K562 (cell line): ENCODE data around the gene MYCL. TPM values are rescaled to one million over a fixed set of nuclear protein-coding genes. Genes with fewer than 3 reads are reported as not detected.

ENCODE experiments used
- ATAC-seq: fragments of 200-7000 bp; cut with Tn5 transposase; 3 replicates; pipeline ENCODE4 v1.9.1; 2020; ENCODE audit warnings: moderate library complexity
- BruUV-seq: library from RNA; stranded (reverse); fragments of 400-500 nt; replicated peaks from 2 replicates; lab custom pipeline; 2021; lab: Mats Ljungman, UMichigan
- CTCF ChIA-PET: fragments of 300-600 bp; formaldehyde crosslinking; extraction: SDS; loops from one replicate; lab custom pipeline; 2021; ENCODE audit warnings: low intra/inter-chr PET ratio; lab: Yijun Ruan, JAX
- POLR2A ChIA-PET: fragments of 300-600, 350-650 bp; sonication (Branson Sonifier 250); formaldehyde crosslinking; extraction: SDS; loops from one replicate; lab custom pipeline; 2021; ENCODE audit warnings: antibody characterized with exemption, inconsistent platforms; lab: Yijun Ruan, JAX
- DNase-seq, 4 experiments: peaks; one replicate each; pipeline versions ENCODE4 v3.0.0 to v3.0.0-alpha.2; 2011 to 2018; ENCODE audit warnings: low spot score in 3 of 4, mixed read lengths in 3 of 4; ENCODE audit errors: extremely low read depth in 1 of 4
- FAIRE-seq: peaks from 2 replicates; lab custom pipeline; 2011; peaks lifted over from hg19 to GRCh38; lab: Jason Lieb, UNC
- H2AFZ ChIP-seq: 2 replicates; pipeline ENCODE4 v1.6.0; 2011; ENCODE audit warnings: low read depth, low read length, control low read depth, inconsistent platforms
- H3K27ac ChIP-seq: fragments of 200-600 bp; 3 replicates; pipeline ENCODE4 v1.8.0; 2011; ENCODE audit warnings: low read depth, mild to moderate bottlenecking, control low read depth, inconsistent platforms, low read length, moderate library complexity, mixed read lengths; ENCODE audit errors: extremely low read depth
- H3K27me3 ChIP-seq, 2 experiments: fragments of 300-600 bp in 1 of 2; 2 replicates in 1 of 2; 3 replicates in 1 of 2; pipeline versions ENCODE4 v1.6.0 to v1.8.0; 2011; ENCODE audit warnings: inconsistent platforms in 2 of 2, low read length in 2 of 2, mild to moderate bottlenecking in 1 of 2, mixed read lengths in 1 of 2, moderate library complexity in 1 of 2; ENCODE audit not compliant: control insufficient read depth in 2 of 2, insufficient read depth in 2 of 2
- H3K36me3 ChIP-seq: fragments of 300-600 bp; 3 replicates; pipeline ENCODE4 v1.8.0; 2011; ENCODE audit warnings: mild to moderate bottlenecking, low read length, inconsistent platforms; ENCODE audit not compliant: control insufficient read depth, insufficient read depth
- H3K4me1 ChIP-seq, 2 experiments: fragments of 200-600 bp in 1 of 2; replicated peaks in 1 of 2; 2 replicates in 1 of 2; 3 replicates in 1 of 2; pipeline versions ENCODE4 v1.5.1 to v1.8.0; 2011; ENCODE audit warnings: inconsistent platforms in 2 of 2, low read length in 2 of 2, mild to moderate bottlenecking in 1 of 2, mixed read lengths in 1 of 2, moderate library complexity in 1 of 2; ENCODE audit not compliant: control insufficient read depth in 2 of 2, insufficient read depth in 2 of 2
- H3K4me2 ChIP-seq: 2 replicates; pipeline ENCODE4 v1.6.1; 2011; ENCODE audit warnings: low read length, control low read depth, inconsistent platforms, mixed read lengths; ENCODE audit not compliant: insufficient read depth
- H3K4me3 ChIP-seq: fragments of 200-600 bp; sonication (generic), shearing (Covaris generic); 2 replicates; pipeline ENCODE4 v1.5.1; 2016; ENCODE audit warnings: control low read depth, inconsistent platforms
- H3K79me2 ChIP-seq: fragments of 200-600 bp; 3 replicates; pipeline ENCODE4 v1.8.0; 2011; ENCODE audit warnings: low read length, inconsistent platforms; ENCODE audit not compliant: control insufficient read depth, insufficient read depth
- H3K9ac ChIP-seq, 2 experiments: 2 replicates each; pipeline versions ENCODE4 v1.6.0 to v1.6.1; 2011; ENCODE audit warnings: low read depth in 2 of 2, low read length in 2 of 2, control low read depth in 1 of 2, inconsistent platforms in 1 of 2, mild to moderate bottlenecking in 1 of 2, mixed read lengths in 1 of 2; ENCODE audit not compliant: insufficient read depth in 1 of 2
- H3K9me1 ChIP-seq: one replicate; pipeline ENCODE4 v1.6.0; 2011; ENCODE audit warnings: inconsistent platforms, mild to moderate bottlenecking, low read length, moderate library complexity; ENCODE audit not compliant: control insufficient read depth, insufficient read depth
- H3K9me3 ChIP-seq: replicated peaks from 2 replicates; pipeline ENCODE4 v1.5.1; 2011; ENCODE audit warnings: low read depth, low read length, inconsistent platforms; ENCODE audit not compliant: control insufficient read depth, insufficient read depth
- H4K20me1 ChIP-seq: replicated peaks from 2 replicates; pipeline ENCODE4 v1.6.1; 2011; ENCODE audit warnings: low read length, inconsistent platforms, mixed read lengths; ENCODE audit not compliant: control insufficient read depth, insufficient read depth
- DPF2 ChIP-seq: fragments of 450-650 bp; IDR thresholded peaks from 2 replicates; pipeline ENCODE4 v1.6.1; 2016
- ESRRB ChIP-seq: fragments of 250-450 bp; sonication (Bioruptor Pico); IDR thresholded peaks from 2 replicates; pipeline ENCODE4 v1.5.0; 2020; ENCODE audit warnings: mild to moderate bottlenecking, moderate library complexity, borderline replicate concordance
- NR2F6 ChIP-seq: fragments of 450-650 bp; formaldehyde crosslinking; IDR thresholded peaks from 2 replicates; pipeline ENCODE4 v1.4.0; 2020; ENCODE audit warnings: mild to moderate bottlenecking
- ZBTB7A ChIP-seq: IDR thresholded peaks from 2 replicates; pipeline ENCODE4 v1.6.1; 2011; ENCODE audit warnings: low read depth, mild to moderate bottlenecking, low read length, moderate library complexity, borderline replicate concordance; ENCODE audit not compliant: control insufficient read depth
- ZNF699 ChIP-seq: fragments of 250-450 bp; sonication (Bioruptor Pico); IDR thresholded peaks from 2 replicates; pipeline ENCODE4 v1.8.0; 2021; ENCODE audit warnings: mild to moderate bottlenecking, moderate library complexity; ENCODE audit not compliant: insufficient replicate concordance
- WGBS: fragments of 100-300 bp; shearing (Covaris generic); methylation state at CpG from one replicate; pipeline ENCODE4 v1.1.6; 2016; ENCODE audit warnings: low coverage, mixed read lengths; ENCODE audit not compliant: insufficient coverage; ENCODE audit errors: missing lambda C conversion rate; 5-methylcytosine and 5-hydroxymethylcytosine counted together
- in situ Hi-C: fragments of 300-500 bp; cut with MboI; formaldehyde crosslinking; loops from 4 replicates; pipeline ENCODE4 v1.15.0; 2018; ENCODE audit warnings: inconsistent platforms, mixed read lengths
- intact Hi-C: fragments of 100-400 bp; cut with micrococcal nuclease; formaldehyde crosslinking; loops from 2 replicates; pipeline ENCODE4 v1.14.2; 2022
- polyA plus RNA-seq, 8 experiments: library from polyadenylated mRNA; depleted of rRNA in 4 of 8; stranded (reverse) in 5 of 8; unstranded in 3 of 8; fragments of >200 nt; fragmentation: Nextera tagmentation in 2 of 8; fragmentation: Illumina TruSeq in 1 of 8; extraction: Ambion mirVana in 2 of 8; extraction: Trizol in 1 of 8; gene quantifications; 2 replicates each; pipeline versions ENCODE4 v1.2.1 to v1.2.3, GENCODE V29; 2011 to 2014; ENCODE audit warnings: inconsistent platforms in 1 of 8, missing spikeins in 1 of 8
- total RNA-seq, 7 experiments: library from RNA; depleted of rRNA in 6 of 7; stranded (reverse); fragments of >200 nt in 6 of 7; fragmentation: Illumina TruSeq in 2 of 7; extraction: Trizol in 2 of 7; gene quantifications; 2 replicates each; pipeline versions ENCODE4 v1.2.1 to v1.2.3, GENCODE V29; 2011 to 2021; ENCODE audit warnings: low replicate concordance in 1 of 7

MYCL gene
- total and polyA plus RNA-seq, 9 of the 15 experiments (the other 6 are each of a cell fraction or from before 2014, with no cell fraction given) = 3.5 to 22.0 (median 12.8) TPM

DNA sequence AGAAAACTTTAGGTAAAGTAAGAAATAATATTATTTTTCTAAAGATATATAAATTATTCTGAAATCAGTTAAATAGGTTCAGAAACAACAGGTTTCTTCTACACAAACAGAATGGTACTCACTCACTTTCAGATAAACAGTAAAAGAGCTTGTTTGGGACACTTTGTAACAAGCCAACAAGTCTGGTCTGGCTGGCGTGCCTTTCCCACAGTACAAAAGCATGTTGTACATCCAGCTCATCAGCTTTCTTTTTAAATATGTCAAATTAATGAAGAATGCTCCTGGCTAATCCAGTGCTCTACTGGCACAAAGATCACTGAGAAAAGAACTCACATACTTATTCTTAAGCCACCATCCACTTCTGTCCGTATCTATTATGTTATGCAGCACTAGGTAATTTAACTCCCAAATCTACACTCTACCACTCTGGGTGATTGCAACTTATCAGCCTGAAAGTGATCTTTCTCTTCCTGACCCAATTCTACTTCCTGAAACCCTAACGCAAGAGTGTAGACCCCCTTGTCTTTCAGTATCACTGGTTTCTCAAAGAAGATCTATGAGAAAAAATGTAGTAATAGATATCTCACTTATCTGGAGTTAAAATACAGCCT is 51.0 kb downstream of the MYCL start:
- Histone ChIP-seq H4K20me1 (0 out of 2 replicates have a peak, but pooled peaks cover 7% of the 10 kb centered on the region), H3K4me2 (no peak overlapping the region), H3K9me1 (peaks cover 1% of the 10 kb centered on the region), H3K9ac (no peak overlapping the region), H3K36me3 (peaks cover 92% of the 10 kb centered on the region), H3K27me3 (no peaks in the 10 kb centered on the region), H3K9me3 (no peaks in the 10 kb centered on the region), H3K79me2 (peaks cover 64% of the 10 kb centered on the region), H3K4me1 (peaks cover under 1 to 11% of the 10 kb centered on the region in 2 experiments; a peak in 3 of 5 replicates), H3K4me3 (no peak overlapping the region), H3K27ac (no peak overlapping the region; the same call in 2 of the 3 replicates), H2AFZ (no peak overlapping the region)
- 53% methylated on average over 3 of the region's 3 CpGs for WGBS
- CTCF ChIA-PET = no interaction called here
- no TSS peak for BruUV-seq
- FAIRE-seq (no peak), DNase-seq (no peak), ATAC-seq (peak; percentile 57)
- TF ChIP-seq NR2F6 (CRISPR knock-in tag) (no peak), ZNF699 (CRISPR knock-in tag) (no peak), DPF2 (0 out of 2 replicates have a peak, but pooled peaks have one; percentile 13), ESRRB (CRISPR knock-in tag) (no peak), ZBTB7A (no peak)
- POLR2A ChIA-PET = interaction anchor here (0.9 to 3.1 kb wide), 8 partner anchors 9 to 51 kb away, joined by 3 to 11 read pairs (median 4); partner anchors contain the start of gene MYCL
- intact Hi-C loops = no loop called here
- in situ Hi-C loops = no loop called here
